K562 treated with DMSO at 1 percent for 48 hours (cell line): ENCODE results near the gene CALML6. TPM values are rescaled to one million over a fixed set of nuclear protein-coding genes. Genes with fewer than 3 reads are reported as not detected.

Experiments used
- total RNA-seq: library from RNA; unstranded; fragments of 300-600 nt; gene quantifications from 2 replicates; pipeline ENCODE4 v1.2.3, GENCODE V29; 2022; ENCODE audit warnings: low replicate concordance; ENCODE audit errors: extremely low read depth

Gene CALML6, protein sequence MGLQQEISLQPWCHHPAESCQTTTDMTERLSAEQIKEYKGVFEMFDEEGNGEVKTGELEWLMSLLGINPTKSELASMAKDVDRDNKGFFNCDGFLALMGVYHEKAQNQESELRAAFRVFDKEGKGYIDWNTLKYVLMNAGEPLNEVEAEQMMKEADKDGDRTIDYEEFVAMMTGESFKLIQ
- not detected in 2 replicates for total RNA-seq

GRCh38 chr1:1914971-1915692 is at the start of gene CALML6:
Gene CALML6, plus strand, starts transcription at chr1:1915260. Its CDS starts 21 bp downstream, at chr1:1915281.

DNA sequence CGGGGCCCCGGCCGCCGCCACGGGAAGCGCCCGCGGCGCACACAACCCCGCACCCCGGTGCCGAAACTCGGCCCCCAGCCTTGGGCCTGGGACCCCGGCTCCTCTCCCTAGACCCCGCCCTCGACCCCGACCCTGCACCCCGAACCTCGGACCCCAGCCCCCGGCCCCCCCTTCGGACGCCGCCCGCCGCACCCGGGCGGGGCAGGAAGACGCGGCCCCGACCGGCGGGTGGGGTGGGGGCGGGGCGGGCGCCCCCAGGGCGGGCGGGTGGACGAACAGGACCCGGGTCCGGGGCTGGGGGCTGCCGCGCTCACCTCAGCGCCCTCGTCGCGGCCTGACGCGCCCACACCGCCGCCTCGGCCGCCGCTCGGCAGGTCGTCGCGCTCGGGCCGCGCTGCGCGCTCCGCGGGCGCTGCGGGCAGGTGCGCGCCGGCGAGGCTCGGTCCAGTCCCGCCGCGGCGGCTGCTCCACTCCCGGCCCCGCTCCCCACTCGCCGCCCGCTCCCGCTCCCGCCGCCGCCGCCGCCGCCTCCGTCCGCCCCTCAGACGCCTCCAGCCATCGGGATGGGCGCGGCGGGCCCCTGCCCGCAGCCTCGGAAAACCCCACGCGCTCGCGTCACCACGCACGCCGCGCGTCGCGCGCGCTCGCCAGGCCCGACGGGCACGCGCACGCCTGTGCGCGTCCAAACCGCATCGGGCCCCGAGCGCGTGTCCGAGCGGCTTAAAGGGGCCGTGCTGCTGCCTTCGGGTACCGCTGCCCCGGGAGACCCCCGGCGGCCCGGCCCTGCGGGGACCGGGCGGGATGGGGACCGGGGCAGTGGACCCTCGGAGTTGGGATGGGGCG is 24.3 kb upstream of the CALML6 start, which contains the start of gene GNB1:
Gene GNB1, minus strand, starts transcription at position 582 of the 843 bp plus-strand sequence. CDS start 65,634 bp downstream, outside the sequence.

GRCh38 chr1:1918901-1919303 is 3.8 kb downstream of the CALML6 start, which contains the start of gene TMEM52:
Gene TMEM52, minus strand, starts transcription at chr1:1919279. Its CDS starts 14 bp downstream, at chr1:1919265.

Other genes with a start within 250 kb of the CALML6 start
- not detected in 2 replicates for gene SLC35E2B, start 222.5 kb upstream of the CALML6 start, total RNA-seq
- not detected in 2 replicates for gene CDK11A, start 190.9 kb upstream of the CALML6 start, total RNA-seq
- gene NADK, start 136.8 kb upstream of the CALML6 start, total RNA-seq, result not detected in 2 replicates
- 119 TPM in 1 of 2 replicates, not detected in the other for gene GNB1, start 24.2 kb upstream of the CALML6 start, total RNA-seq
- gene TMEM52, start 4.0 kb downstream of the CALML6 start, total RNA-seq, result not detected in 2 replicates
- gene CFAP74, start 88.5 kb downstream of the CALML6 start, total RNA-seq, result not detected in 2 replicates
- not detected in 2 replicates for gene GABRD, start 104.1 kb downstream of the CALML6 start, total RNA-seq
- gene PRKCZ, start 135.2 kb downstream of the CALML6 start, total RNA-seq, result not detected in 2 replicates